ENCODE data around the gene TMEM214. TPM values are rescaled to one million over a fixed set of nuclear protein-coding genes. Genes with fewer than 3 reads are reported as not detected.
A peak's percentile ranks its signal among the peaks of the same experiment; 100 is the strongest.

The TMEM214 gene
- total RNA-seq, 1 donor = 70.4 TPM

- peak; percentile 98 for DNase-seq (ENCODE audit: low read depth)
- TF ChIP-seq, protein P1, sequence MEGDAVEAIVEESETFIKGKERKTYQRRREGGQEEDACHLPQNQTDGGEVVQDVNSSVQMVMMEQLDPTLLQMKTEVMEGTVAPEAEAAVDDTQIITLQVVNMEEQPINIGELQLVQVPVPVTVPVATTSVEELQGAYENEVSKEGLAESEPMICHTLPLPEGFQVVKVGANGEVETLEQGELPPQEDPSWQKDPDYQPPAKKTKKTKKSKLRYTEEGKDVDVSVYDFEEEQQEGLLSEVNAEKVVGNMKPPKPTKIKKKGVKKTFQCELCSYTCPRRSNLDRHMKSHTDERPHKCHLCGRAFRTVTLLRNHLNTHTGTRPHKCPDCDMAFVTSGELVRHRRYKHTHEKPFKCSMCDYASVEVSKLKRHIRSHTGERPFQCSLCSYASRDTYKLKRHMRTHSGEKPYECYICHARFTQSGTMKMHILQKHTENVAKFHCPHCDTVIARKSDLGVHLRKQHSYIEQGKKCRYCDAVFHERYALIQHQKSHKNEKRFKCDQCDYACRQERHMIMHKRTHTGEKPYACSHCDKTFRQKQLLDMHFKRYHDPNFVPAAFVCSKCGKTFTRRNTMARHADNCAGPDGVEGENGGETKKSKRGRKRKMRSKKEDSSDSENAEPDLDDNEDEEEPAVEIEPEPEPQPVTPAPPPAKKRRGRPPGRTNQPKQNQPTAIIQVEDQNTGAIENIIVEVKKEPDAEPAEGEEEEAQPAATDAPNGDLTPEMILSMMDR (IDR thresholded peaks at IDR 0.05; ENCODE audit: insufficient read depth, low read depth, low read length) = peak; percentile 9
- peak within 1 kb of the TSS; percentile 94 for H3K4me3 ChIP-seq (ENCODE audit: low read depth, low read length)
These were observed 45.8 kb downstream of the TMEM214 start, which contains the start of gene EMILIN1 for GRCh38 chr2:27078267-27079194. EMILIN1 (plus strand) TSS chr2:27078615; CDS start chr2:27079066, 451 bp downstream.

- DNase-seq (ENCODE audit: low read depth) = no peak
- peak overlapping the region; percentile 94 for H3K4me3 ChIP-seq (ENCODE audit: low read depth, low read length)
- TF ChIP-seq, protein P1 (IDR thresholded peaks at IDR 0.05; ENCODE audit: insufficient read depth, low read depth, low read length) = no peak
These were observed 46.7 kb downstream of the TMEM214 start for GRCh38 chr2:27079233-27080139.

DNA sequence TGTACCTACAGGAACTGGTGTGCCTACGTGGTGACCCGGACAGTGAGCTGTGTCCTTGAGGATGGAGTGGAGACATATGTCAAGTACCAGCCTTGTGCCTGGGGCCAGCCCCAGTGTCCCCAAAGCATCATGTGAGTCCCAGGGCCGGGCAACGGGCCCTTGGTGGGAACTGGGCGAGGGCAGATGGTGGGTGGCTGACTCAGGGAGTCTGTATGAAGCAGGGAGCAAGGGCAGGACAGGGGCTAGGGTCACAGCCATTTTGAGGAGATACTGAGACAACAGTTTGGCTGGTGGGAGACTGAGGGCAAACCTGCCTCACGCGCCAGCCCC lies 47.3 kb downstream of the TMEM214 start:
- TF ChIP-seq, protein P1 (IDR thresholded peaks at IDR 0.05; ENCODE audit: insufficient read depth, low read depth, low read length) = no peak
- peak overlapping the region; percentile 94 for H3K4me3 ChIP-seq (ENCODE audit: low read depth, low read length)
- DNase-seq (ENCODE audit: low read depth) = no peak

DNA sequence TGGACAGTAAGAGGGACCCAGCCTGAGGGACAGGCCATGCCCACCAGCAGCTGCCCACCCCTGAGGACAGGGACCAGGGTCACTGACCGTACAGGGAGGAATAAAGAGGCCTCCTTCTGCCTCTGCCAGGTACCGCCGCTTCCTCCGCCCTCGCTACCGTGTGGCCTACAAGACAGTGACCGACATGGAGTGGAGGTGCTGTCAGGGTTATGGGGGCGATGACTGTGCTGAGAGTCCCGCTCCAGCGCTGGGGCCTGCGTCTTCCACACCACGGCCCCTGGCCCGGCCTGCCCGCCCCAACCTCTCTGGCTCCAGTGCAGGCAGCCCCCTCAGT lies 47.8 kb downstream of the TMEM214 start:
- TF ChIP-seq, protein P1 (IDR thresholded peaks at IDR 0.05; ENCODE audit: insufficient read depth, low read depth, low read length) = no peak
- peak overlapping the region; percentile 94 for H3K4me3 ChIP-seq (ENCODE audit: low read depth, low read length)

GRCh38 chr2:27081984-27082772 lies 49.4 kb downstream of the TMEM214 start:
- H3K4me3 ChIP-seq (ENCODE audit: low read depth, low read length) = no peak overlapping the region
- DNase-seq (ENCODE audit: low read depth) = no peak
- TF ChIP-seq, protein P1 (IDR thresholded peaks at IDR 0.05; ENCODE audit: insufficient read depth, low read depth, low read length) = no peak

More for the DNA sequence above, 47.8 kb downstream of the TMEM214 start:
- no peak for DNase-seq (ENCODE audit: low read depth)

DNA sequence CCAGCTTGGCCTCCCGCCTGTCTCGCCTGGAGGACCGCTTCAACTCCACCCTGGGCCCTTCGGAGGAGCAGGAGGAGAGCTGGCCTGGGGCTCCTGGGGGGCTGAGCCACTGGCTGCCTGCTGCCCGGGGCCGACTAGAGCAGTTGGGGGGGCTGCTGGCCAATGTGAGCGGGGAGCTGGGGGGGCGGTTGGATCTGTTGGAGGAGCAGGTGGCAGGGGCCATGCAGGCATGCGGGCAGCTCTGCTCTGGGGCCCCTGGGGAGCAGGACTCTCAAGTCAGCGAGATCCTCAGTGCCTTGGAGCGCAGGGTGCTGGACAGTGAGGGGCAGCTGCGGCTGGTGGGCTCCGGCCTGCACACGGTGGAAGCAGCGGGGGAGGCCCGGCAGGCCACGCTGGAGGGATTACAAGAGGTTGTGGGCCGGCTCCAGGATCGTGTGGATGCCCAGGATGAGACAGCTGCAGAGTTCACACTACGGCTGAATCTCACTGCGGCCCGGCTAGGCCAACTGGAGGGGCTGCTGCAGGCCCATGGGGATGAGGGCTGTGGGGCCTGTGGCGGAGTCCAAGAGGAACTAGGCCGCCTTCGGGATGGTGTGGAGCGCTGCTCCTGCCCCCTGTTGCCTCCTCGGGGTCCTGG lies 50.1 kb downstream of the TMEM214 start:
- TF ChIP-seq, protein P1 (IDR thresholded peaks at IDR 0.05; ENCODE audit: insufficient read depth, low read depth, low read length) = no peak
- no peak for DNase-seq (ENCODE audit: low read depth)
- H3K4me3 ChIP-seq (ENCODE audit: low read depth, low read length) = no peak overlapping the region

Data from fibroblast of villous mesenchyme (primary cell).